ENCODE results near the gene TSPOAP1.

DNA sequence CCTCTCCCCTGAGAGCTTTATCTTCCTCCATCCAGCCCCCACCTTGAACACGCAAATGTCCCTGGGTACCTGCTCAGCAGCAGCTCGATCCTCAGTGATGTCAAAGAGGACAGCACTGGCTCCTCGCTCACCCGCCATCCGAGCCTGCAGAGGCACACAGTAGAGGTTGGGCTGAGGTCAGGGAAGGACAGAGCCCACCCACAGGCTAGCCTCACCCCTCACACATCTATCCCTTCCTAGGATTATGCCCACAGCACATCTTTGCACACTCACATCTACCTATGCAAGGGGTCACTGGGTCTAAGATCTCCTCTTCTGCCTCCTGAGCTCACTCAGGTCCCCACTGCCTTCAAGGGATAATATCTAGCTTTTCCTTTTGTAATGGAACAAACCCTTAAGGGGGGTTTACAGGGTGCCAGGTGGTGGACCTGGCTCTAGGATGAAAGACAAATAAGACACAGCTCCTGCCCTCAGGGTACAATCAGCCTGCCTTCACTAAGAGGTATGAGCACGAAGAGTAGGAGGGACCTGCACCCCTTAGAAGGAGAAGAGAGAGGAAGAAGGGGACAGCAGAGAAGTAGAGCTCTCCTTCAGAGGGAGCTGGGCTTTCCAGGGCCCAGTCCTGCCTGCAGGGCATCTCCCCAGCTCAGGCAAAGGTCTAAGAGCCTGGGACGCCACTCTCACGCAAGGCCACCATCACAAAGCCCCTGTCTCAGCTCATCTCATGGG is 35.0 kb upstream of the TSPOAP1 start:
- TF ChIP-seq, protein P1, sequence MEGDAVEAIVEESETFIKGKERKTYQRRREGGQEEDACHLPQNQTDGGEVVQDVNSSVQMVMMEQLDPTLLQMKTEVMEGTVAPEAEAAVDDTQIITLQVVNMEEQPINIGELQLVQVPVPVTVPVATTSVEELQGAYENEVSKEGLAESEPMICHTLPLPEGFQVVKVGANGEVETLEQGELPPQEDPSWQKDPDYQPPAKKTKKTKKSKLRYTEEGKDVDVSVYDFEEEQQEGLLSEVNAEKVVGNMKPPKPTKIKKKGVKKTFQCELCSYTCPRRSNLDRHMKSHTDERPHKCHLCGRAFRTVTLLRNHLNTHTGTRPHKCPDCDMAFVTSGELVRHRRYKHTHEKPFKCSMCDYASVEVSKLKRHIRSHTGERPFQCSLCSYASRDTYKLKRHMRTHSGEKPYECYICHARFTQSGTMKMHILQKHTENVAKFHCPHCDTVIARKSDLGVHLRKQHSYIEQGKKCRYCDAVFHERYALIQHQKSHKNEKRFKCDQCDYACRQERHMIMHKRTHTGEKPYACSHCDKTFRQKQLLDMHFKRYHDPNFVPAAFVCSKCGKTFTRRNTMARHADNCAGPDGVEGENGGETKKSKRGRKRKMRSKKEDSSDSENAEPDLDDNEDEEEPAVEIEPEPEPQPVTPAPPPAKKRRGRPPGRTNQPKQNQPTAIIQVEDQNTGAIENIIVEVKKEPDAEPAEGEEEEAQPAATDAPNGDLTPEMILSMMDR (conservative IDR thresholded peaks at IDR 0.05; ENCODE audit: low read depth, low read length) = no peak
- TF ChIP-seq POLR2A (IDR thresholded peaks at IDR 0.05; ENCODE audit: low read depth, low read length) (no peak), RAD21 (IDR thresholded peaks at IDR 0.05; ENCODE audit: low read length) (no peak)

All from IMR-90 (cell line).